ENCODE measurements around the gene EPHB1. TPM values are rescaled to one million over a fixed set of nuclear protein-coding genes. Genes with fewer than 3 reads are reported as not detected.

EPHB1 gene
- total RNA-seq, 4 donors from 2014 or later = 2.3 to 5.6 (median 4.6) TPM

DNA sequence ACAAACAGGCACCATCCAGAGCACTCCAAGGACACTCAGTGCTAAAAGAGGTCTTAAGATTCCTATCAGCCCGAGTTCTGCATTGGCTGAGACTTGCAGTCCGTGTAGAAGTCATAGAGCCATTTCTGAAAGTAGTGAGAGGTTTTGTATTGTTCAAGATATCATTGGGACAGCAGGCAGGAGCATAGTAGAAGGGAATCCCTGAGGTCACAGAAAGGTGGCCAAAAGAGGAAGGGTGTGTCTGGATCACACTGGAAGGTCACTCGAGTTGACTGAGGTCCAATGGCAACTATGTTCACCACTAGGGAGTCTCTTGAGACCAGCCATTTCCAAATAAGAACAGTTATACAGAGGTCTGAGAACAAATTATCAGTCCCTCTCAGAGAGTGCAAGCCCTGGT, 468.3 kb downstream of the EPHB1 start:
- intact Hi-C loops (cut with DNase I) = no loop called here
- Histone ChIP-seq H3K4me1 (peaks cover 10 to 16% of the 10 kb centered on the region in 2 donors), H3K9me3 (no peaks in the 10 kb centered on the region), H3K4me3 (replicated peaks in 1 of 3) (no peak overlapping the region), H3K27ac (no peak overlapping the region), H3K27me3 (no peaks in the 10 kb centered on the region), H3K36me3 (no peaks in the 10 kb centered on the region)
- no peak for DNase-seq
- no peak for TF ChIP-seq POLR2A (IDR thresholded peaks at IDR 0.05)
- no peak for TF ChIP-seq CTCF (IDR thresholded peaks at IDR 0.05)
- WGBS, 2 donors = 70 to 78% methylated on average over 3 of the region's 3 CpGs

GRCh38 chr3:135267487-135267886, 472.4 kb downstream of the EPHB1 start:
- Histone ChIP-seq H3K36me3 (no peaks in the 10 kb centered on the region), H3K4me3 (replicated peaks in 1 of 3) (no peak overlapping the region), H3K27me3 (no peaks in the 10 kb centered on the region), H3K27ac (no peak overlapping the region), H3K4me1 (peaks cover 10 to 16% of the 10 kb centered on the region in 2 donors), H3K9me3 (no peaks in the 10 kb centered on the region)
- intact Hi-C loops (cut with DNase I) = no loop called here
- DNase-seq = no peak
- TF ChIP-seq CTCF (IDR thresholded peaks at IDR 0.05) = no peak
- no peak for TF ChIP-seq POLR2A (IDR thresholded peaks at IDR 0.05)
- 86 to 92% methylated on average over 6 of the region's 6 CpGs for WGBS, 2 donors

- H3K27ac ChIP-seq = no peak overlapping the region
- H3K27me3 ChIP-seq = no peaks in the 10 kb centered on the region
- peaks cover 10 to 16% of the 10 kb centered on the region in 2 donors for H3K4me1 ChIP-seq
- no peak for DNase-seq
- 76 to 86% methylated on average over 2 of the region's 2 CpGs for WGBS, 2 donors
- TF ChIP-seq POLR2A (IDR thresholded peaks at IDR 0.05) (no peak), CTCF (IDR thresholded peaks at IDR 0.05) (no peak)
- H3K36me3 ChIP-seq = no peaks in the 10 kb centered on the region
- intact Hi-C loops (cut with DNase I) = no loop called here
- H3K4me3 ChIP-seq (replicated peaks in 1 of 3) = no peak overlapping the region
- H3K9me3 ChIP-seq = no peaks in the 10 kb centered on the region
Observed at GRCh38 chr3:135268941-135269532, 474.0 kb downstream of the EPHB1 start.

DNA sequence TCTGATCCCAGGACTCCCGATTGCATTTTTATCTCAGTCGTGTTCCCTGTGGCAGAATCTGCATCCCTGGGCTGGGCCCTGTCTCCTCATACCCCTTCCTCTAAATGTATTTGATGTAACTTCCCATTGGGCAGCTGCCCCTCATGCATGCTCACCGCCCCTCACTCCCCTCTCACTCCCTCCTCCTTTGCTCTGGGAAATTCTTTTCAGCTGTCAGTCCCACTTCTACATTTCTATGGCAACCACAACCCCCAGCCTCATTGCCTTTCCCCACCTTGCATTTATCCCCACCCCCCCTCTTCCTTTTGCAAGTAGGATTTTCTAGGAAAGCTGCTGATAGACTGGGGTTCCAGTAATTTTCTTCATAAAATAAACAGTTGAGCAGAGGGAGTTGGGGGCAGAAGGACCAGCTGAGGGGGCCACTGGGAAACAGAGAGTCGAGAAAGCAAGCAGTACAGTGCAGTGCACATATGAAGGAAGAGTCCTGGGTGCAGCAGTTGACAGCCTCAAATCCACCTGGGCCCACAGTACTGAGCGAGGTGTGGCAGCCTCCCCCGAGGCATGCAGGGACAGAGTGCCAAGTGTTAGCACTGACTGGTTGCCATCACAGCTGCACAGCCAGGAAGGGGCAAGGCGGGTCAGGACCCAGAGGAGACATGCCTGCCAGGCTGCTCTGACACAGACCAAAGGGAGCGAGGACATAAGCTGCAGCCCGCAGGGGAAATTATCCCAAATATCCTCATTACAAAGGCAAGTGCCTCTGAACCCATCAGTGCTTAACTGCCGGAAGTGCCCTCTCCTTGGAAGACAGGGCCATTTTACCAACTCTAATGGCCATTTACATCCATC, 476.3 kb downstream of the EPHB1 start:
- Histone ChIP-seq H3K4me3 (replicated peaks in 1 of 3) (no peak overlapping the region), H3K27ac (no peak overlapping the region), H3K9me3 (no peaks in the 10 kb centered on the region), H3K27me3 (no peaks in the 10 kb centered on the region), H3K4me1 (peaks cover 8 to 10% of the 10 kb centered on the region in 2 donors), H3K36me3 (no peaks in the 10 kb centered on the region)
- no peak for TF ChIP-seq POLR2A (IDR thresholded peaks at IDR 0.05)
- TF ChIP-seq CTCF (IDR thresholded peaks at IDR 0.05) = no peak
- DNase-seq = no peak
- intact Hi-C loops (cut with DNase I) = no loop called here
- 62 to 75% methylated on average over 10 of the region's 10 CpGs for WGBS, 2 donors

Data from thyroid gland (tissue), 4 donors.